HepG2 (cell line): Measurements from ENCODE around the gene KISS1. TPM values are rescaled to one million over a fixed set of nuclear protein-coding genes. Genes with fewer than 3 reads are reported as not detected.

ENCODE experiments used
- DNMT3B ChIP-seq: conservative IDR thresholded peaks from 2 replicates; pipeline ENCODE4 v1.6.1; 2016; ENCODE audit warnings: missing biosample characterization, control low read depth
- HOXD1 ChIP-seq: sonication (generic); formaldehyde crosslinking; IDR thresholded peaks from 2 replicates; pipeline ENCODE4 v1.5.0; 2020; ENCODE audit warnings: missing genetic modification reagents
- RARG ChIP-seq: sonication (generic); formaldehyde crosslinking; IDR thresholded peaks from 2 replicates; pipeline ENCODE4 v1.4.0; 2020; ENCODE audit warnings: low read depth, mild to moderate bottlenecking, missing genetic modification reagents
- SIX1 ChIP-seq: sonication (generic); formaldehyde crosslinking; IDR thresholded peaks from 2 replicates; pipeline ENCODE4 v1.4.0; 2020; ENCODE audit warnings: missing genetic modification reagents, borderline replicate concordance
- ZNF337 ChIP-seq: sonication (generic); formaldehyde crosslinking; IDR thresholded peaks from 2 replicates; pipeline ENCODE4 v1.5.1; 2020; ENCODE audit warnings: missing genetic modification reagents, low read depth, mild to moderate bottlenecking, borderline replicate concordance
- polyA plus RNA-seq, 8 experiments: library from polyadenylated mRNA; depleted of rRNA in 3 of 8; stranded (reverse) in 7 of 8; unstranded in 1 of 8; fragments of >200 nt; fragmentation: Illumina TruSeq in 4 of 8; extraction: Trizol in 4 of 8; gene quantifications; 2 replicates each; pipeline versions ENCODE4 v1.2.1 to v1.2.3, GENCODE V29; 2011 to 2016; ENCODE audit warnings: low read depth in 4 of 8, missing spikeins in 1 of 8, mixed read lengths in 1 of 8; ENCODE audit not compliant: insufficient read depth in 1 of 8
- total RNA-seq, 5 experiments: library from RNA; depleted of rRNA; stranded (reverse); fragments of >200 nt; fragmentation: Illumina TruSeq; extraction: Trizol; gene quantifications; 2 replicates each; pipeline ENCODE4 v1.2.3, GENCODE V29; 2016; ENCODE audit warnings: low read depth in 1 of 5
- TF ChIP-seq, protein P1 (sequence below): sonication (generic); formaldehyde crosslinking; IDR thresholded peaks from 2 replicates; pipeline ENCODE4 v1.4.0; 2020; ENCODE audit warnings: missing genetic modification reagents
- TF ChIP-seq, protein P2 (sequence below): sonication (generic); formaldehyde crosslinking; IDR thresholded peaks from 2 replicates; pipeline ENCODE4 v1.8.0; 2022; ENCODE audit warnings: low read depth, missing genetic modification reagents
- TF ChIP-seq, protein P3 (sequence below): sonication (generic); formaldehyde crosslinking; conservative IDR thresholded peaks from 2 replicates; pipeline ENCODE4 v1.4.0; 2020; ENCODE audit warnings: missing genetic modification reagents
- TF ChIP-seq, protein P4 (sequence below): sonication (generic); formaldehyde crosslinking; IDR thresholded peaks from 2 replicates; pipeline ENCODE4 v1.5.0; 2020; ENCODE audit warnings: mild to moderate bottlenecking, missing genetic modification reagents, borderline replicate concordance
- TF ChIP-seq, protein P5 (sequence below): sonication (generic); IDR thresholded peaks from 2 replicates; pipeline ENCODE4 v1.6.1; 2016; ENCODE audit warnings: low read depth, borderline replicate concordance
- TF ChIP-seq, protein P6 (sequence below): IDR thresholded peaks from 2 replicates; pipeline ENCODE4 v1.6.1; 2012; ENCODE audit warnings: low read depth, low read length, improper control_type of control experiment

Gene KISS1
- total and polyA plus RNA-seq, 2 of the 13 experiments (the other 11 are each of a cell fraction or from before 2014, with no cell fraction given), result 0.24 to 0.80 TPM

DNA sequence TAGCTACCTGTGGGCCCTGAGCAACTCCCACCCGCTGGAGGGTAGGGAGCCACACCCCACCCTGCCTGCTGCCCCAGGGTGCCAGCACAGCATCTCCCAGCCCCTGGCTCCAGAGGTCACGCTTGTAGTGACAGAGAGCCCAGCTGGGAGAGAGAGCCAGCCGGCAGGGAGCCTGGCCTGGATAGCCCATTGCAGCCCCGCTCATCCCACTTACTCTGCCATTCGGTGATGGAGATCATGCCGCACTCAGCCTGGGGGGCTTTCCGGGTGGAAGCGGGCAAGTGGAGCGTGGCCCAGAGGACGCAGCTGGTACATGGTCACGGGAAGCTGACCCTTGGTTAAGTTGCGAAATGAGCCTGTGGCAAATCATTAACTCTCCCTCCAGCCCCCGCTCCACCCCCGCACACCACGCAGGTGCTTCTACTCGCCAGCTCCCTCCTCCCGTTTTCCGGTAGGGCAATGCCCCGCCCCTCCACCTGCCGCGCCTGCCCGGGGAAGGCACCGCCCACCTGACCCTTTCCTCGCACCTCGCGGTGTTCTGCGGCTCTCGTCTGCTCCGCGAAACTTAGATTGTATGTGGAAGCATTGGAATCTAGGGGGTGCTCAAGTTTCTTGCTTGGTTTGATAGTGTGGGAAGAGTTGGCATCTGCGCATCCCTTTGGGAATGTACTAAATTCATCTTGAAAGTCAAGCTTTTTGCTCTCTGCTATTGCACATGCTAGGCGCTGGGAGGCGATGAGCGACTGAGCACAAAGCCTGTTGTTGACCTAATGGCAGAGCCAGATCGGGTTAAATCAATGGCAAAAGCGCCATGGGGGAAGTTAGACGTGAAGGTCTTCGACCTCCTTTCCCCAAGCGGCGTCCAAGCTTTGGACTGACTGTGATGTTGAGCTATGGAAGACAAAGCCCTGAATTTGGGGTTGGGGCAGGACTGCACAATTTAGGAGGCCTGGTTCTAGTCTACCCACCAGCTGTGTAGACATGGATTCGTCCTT, 17.7 kb upstream of the KISS1 start, which contains the start of gene GOLT1A (continued):
- TF ChIP-seq, protein P1, sequence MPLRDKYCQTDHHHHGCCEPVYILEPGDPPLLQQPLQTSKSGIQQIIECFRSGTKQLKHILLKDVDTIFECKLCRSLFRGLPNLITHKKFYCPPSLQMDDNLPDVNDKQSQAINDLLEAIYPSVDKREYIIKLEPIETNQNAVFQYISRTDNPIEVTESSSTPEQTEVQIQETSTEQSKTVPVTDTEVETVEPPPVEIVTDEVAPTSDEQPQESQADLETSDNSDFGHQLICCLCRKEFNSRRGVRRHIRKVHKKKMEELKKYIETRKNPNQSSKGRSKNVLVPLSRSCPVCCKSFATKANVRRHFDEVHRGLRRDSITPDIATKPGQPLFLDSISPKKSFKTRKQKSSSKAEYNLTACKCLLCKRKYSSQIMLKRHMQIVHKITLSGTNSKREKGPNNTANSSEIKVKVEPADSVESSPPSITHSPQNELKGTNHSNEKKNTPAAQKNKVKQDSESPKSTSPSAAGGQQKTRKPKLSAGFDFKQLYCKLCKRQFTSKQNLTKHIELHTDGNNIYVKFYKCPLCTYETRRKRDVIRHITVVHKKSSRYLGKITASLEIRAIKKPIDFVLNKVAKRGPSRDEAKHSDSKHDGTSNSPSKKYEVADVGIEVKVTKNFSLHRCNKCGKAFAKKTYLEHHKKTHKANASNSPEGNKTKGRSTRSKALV (CRISPR knock-in tag), result peak; percentile 83; the same call in 1 of the 2 replicates
- peak; percentile 41; the same call in 1 of the 2 replicates for TF ChIP-seq HOXD1 (CRISPR knock-in tag)
- TF ChIP-seq, protein P2, sequence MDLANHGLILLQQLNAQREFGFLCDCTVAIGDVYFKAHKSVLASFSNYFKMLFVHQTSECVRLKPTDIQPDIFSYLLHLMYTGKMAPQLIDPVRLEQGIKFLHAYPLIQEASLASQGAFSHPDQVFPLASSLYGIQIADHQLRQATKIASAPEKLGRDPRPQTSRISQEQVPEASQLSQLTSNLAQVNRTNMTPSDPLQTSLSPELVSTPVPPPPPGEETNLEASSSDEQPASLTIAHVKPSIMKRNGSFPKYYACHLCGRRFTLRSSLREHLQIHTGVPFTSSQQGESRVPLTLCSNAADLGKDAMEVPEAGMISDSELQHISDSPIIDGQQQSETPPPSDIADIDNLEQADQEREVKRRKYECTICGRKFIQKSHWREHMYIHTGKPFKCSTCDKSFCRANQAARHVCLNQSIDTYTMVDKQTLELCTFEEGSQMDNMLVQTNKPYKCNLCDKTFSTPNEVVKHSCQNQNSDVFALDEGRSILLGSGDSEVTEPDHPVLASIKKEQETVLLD (CRISPR knock-in tag), result peak; percentile 63
- TF ChIP-seq DNMT3B, result no peak
- TF ChIP-seq, protein P3, sequence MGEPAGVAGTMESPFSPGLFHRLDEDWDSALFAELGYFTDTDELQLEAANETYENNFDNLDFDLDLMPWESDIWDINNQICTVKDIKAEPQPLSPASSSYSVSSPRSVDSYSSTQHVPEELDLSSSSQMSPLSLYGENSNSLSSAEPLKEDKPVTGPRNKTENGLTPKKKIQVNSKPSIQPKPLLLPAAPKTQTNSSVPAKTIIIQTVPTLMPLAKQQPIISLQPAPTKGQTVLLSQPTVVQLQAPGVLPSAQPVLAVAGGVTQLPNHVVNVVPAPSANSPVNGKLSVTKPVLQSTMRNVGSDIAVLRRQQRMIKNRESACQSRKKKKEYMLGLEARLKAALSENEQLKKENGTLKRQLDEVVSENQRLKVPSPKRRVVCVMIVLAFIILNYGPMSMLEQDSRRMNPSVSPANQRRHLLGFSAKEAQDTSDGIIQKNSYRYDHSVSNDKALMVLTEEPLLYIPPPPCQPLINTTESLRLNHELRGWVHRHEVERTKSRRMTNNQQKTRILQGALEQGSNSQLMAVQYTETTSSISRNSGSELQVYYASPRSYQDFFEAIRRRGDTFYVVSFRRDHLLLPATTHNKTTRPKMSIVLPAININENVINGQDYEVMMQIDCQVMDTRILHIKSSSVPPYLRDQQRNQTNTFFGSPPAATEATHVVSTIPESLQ (CRISPR knock-in tag), result no peak
- TF ChIP-seq, protein P4, sequence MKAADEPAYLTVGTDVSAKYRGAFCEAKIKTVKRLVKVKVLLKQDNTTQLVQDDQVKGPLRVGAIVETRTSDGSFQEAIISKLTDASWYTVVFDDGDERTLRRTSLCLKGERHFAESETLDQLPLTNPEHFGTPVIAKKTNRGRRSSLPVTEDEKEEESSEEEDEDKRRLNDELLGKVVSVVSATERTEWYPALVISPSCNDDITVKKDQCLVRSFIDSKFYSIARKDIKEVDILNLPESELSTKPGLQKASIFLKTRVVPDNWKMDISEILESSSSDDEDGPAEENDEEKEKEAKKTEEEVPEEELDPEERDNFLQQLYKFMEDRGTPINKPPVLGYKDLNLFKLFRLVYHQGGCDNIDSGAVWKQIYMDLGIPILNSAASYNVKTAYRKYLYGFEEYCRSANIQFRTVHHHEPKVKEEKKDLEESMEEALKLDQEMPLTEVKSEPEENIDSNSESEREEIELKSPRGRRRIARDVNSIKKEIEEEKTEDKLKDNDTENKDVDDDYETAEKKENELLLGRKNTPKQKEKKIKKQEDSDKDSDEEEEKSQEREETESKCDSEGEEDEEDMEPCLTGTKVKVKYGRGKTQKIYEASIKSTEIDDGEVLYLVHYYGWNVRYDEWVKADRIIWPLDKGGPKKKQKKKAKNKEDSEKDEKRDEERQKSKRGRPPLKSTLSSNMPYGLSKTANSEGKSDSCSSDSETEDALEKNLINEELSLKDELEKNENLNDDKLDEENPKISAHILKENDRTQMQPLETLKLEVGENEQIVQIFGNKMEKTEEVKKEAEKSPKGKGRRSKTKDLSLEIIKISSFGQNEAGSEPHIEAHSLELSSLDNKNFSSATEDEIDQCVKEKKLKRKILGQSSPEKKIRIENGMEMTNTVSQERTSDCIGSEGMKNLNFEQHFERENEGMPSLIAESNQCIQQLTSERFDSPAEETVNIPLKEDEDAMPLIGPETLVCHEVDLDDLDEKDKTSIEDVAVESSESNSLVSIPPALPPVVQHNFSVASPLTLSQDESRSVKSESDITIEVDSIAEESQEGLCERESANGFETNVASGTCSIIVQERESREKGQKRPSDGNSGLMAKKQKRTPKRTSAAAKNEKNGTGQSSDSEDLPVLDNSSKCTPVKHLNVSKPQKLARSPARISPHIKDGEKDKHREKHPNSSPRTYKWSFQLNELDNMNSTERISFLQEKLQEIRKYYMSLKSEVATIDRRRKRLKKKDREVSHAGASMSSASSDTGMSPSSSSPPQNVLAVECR (CRISPR knock-in tag), result peak; percentile 93
- TF ChIP-seq, protein P5, sequence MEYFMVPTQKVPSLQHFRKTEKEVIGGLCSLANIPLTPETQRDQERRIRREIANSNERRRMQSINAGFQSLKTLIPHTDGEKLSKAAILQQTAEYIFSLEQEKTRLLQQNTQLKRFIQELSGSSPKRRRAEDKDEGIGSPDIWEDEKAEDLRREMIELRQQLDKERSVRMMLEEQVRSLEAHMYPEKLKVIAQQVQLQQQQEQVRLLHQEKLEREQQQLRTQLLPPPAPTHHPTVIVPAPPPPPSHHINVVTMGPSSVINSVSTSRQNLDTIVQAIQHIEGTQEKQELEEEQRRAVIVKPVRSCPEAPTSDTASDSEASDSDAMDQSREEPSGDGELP, result peak; percentile 95
- TF ChIP-seq, protein P6, sequence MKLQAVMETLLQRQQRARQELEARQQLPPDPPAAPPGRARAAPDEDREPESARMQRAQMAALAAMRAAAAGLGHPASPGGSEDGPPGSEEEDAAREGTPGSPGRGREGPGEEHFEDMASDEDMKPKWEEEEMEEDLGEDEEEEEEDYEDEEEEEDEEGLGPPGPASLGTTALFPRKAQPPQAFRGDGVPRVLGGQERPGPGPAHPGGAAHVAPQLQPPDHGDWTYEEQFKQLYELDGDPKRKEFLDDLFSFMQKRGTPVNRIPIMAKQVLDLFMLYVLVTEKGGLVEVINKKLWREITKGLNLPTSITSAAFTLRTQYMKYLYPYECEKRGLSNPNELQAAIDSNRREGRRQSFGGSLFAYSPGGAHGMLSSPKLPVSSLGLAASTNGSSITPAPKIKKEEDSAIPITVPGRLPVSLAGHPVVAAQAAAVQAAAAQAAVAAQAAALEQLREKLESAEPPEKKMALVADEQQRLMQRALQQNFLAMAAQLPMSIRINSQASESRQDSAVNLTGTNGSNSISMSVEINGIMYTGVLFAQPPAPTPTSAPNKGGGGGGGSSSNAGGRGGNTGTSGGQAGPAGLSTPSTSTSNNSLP, result peak; percentile 67
- TF ChIP-seq SIX1 (CRISPR knock-in tag), result no peak
- TF ChIP-seq RARG, result no peak
- no peak for TF ChIP-seq ZNF337
